ENCODE data around the gene LCP2. TPM values are rescaled to one million over a fixed set of nuclear protein-coding genes. Genes with fewer than 3 reads are reported as not detected.

LCP2 gene
- total and polyA plus RNA-seq, 10 of the 15 experiments (the other 5 are each of a cell fraction or from before 2014, with no cell fraction given): 8.0 to 50.5 (median 20.6) TPM

- TF ChIP-seq PKNOX1 (IDR thresholded peaks at IDR 0.05) (peak; percentile 47; the same call in 1 of the 2 replicates), CBFB (IDR thresholded peaks at IDR 0.05; ENCODE audit: low read depth) (peak; percentile 92), MEF2A (IDR thresholded peaks at IDR 0.05; ENCODE audit: insufficient read depth, low read depth, low read length) (peak; percentile 79), IRF4 (IDR thresholded peaks at IDR 0.05; ENCODE audit: low read depth, low read length) (0 out of 2 replicates have a peak, but pooled peaks have one; percentile 33), EED (IDR thresholded peaks at IDR 0.05; ENCODE audit: low read depth) (peak; percentile 87), RB1 (IDR thresholded peaks at IDR 0.05; ENCODE audit: borderline replicate concordance) (no peak), NFIC (IDR thresholded peaks at IDR 0.05; ENCODE audit: low read depth, low read length) (peak; percentile 67), PBX3 (IDR thresholded peaks at IDR 0.05; ENCODE audit: insufficient replicate concordance, low read depth, low read length) (no peak), MTA2 (IDR thresholded peaks at IDR 0.05; ENCODE audit: low read depth) (peak; percentile 65), PAX8 (IDR thresholded peaks at IDR 0.05) (no peak), NFYB (IDR thresholded peaks at IDR 0.05; ENCODE audit: insufficient read depth, low read depth, low read length) (0 out of 2 replicates have a peak, but pooled peaks have one; percentile 25), STAT3 (IDR thresholded peaks at IDR 0.05; ENCODE audit: low read depth, low read length) (no peak), ZNF24 (IDR thresholded peaks at IDR 0.05) (no peak), CHD1 (IDR thresholded peaks at IDR 0.05; ENCODE audit: low read depth, low read length) (no peak), ATF7 (IDR thresholded peaks at IDR 0.05; ENCODE audit: low read depth) (peak; percentile 66), DPF2 (IDR thresholded peaks at IDR 0.05) (peak; percentile 87), MEF2B (IDR thresholded peaks at IDR 0.05; ENCODE audit: partially characterized antibody, poor library complexity, severe bottlenecking) (peak; percentile 73), YY1 (IDR thresholded peaks at IDR 0.05; ENCODE audit: low read depth, low read length) (peak; percentile 39; the same call in 1 of the 2 replicates), MYB (IDR thresholded peaks at IDR 0.05; ENCODE audit: borderline replicate concordance, low read depth, low read length) (no peak), ZSCAN29 (IDR thresholded peaks at IDR 0.05) (no peak), IKZF1 (conservative IDR thresholded peaks at IDR 0.05) (peak; percentile 68), CREB1 (IDR thresholded peaks at IDR 0.05; ENCODE audit: low read depth) (0 out of 2 replicates have a peak, but pooled peaks have one; percentile 15), CREM (IDR thresholded peaks at IDR 0.05; ENCODE audit: low read depth) (peak; percentile 15; the same call in 1 of the 2 replicates), RFX5 (IDR thresholded peaks at IDR 0.05; ENCODE audit: low read depth, low read length) (no peak), SP1 (IDR thresholded peaks at IDR 0.05; ENCODE audit: low read depth, low read length) (peak; percentile 5), RAD21 (IDR thresholded peaks at IDR 0.05; ENCODE audit: insufficient read depth, low read depth, low read length) (peak; percentile 27; the same call in 1 of the 2 replicates)
- TF ChIP-seq, protein P1, sequence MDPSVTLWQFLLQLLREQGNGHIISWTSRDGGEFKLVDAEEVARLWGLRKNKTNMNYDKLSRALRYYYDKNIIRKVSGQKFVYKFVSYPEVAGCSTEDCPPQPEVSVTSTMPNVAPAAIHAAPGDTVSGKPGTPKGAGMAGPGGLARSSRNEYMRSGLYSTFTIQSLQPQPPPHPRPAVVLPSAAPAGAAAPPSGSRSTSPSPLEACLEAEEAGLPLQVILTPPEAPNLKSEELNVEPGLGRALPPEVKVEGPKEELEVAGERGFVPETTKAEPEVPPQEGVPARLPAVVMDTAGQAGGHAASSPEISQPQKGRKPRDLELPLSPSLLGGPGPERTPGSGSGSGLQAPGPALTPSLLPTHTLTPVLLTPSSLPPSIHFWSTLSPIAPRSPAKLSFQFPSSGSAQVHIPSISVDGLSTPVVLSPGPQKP (IDR thresholded peaks at IDR 0.05; ENCODE audit: low read depth, low read length): no peak
- TF ChIP-seq, protein P2, sequence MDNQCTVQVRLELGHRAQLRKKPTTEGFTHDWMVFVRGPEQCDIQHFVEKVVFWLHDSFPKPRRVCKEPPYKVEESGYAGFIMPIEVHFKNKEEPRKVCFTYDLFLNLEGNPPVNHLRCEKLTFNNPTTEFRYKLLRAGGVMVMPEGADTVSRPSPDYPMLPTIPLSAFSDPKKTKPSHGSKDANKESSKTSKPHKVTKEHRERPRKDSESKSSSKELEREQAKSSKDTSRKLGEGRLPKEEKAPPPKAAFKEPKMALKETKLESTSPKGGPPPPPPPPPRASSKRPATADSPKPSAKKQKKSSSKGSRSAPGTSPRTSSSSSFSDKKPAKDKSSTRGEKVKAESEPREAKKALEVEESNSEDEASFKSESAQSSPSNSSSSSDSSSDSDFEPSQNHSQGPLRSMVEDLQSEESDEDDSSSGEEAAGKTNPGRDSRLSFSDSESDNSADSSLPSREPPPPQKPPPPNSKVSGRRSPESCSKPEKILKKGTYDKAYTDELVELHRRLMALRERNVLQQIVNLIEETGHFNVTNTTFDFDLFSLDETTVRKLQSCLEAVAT (IDR thresholded peaks at IDR 0.05): peak; percentile 82
Observed at GRCh38 chr5:170278611-170279458, 18.7 kb downstream of the LCP2 start (continued).
